ENCODE measurements around the gene BTG1.

The BTG1 gene

DNA sequence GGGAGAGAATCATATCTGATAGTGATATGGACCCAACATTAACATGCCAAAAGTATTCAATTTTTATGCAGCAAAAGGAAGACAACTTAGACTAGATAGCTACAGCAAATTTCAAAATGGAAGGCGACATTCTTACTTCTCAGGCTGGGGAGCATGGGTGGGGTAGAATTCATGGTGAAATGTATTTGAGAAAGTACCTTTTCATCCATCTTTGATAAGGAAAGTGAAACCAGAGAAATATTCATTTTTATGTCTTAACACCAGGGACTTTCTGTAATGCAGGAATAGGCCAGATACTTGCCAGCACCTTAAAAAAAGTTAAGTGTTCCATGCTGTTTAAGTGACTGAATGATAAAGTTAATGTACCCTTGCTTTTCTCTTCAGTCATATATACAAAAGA is 13.4 kb downstream of the BTG1 start:
- no peak for DNase-seq

DNA sequence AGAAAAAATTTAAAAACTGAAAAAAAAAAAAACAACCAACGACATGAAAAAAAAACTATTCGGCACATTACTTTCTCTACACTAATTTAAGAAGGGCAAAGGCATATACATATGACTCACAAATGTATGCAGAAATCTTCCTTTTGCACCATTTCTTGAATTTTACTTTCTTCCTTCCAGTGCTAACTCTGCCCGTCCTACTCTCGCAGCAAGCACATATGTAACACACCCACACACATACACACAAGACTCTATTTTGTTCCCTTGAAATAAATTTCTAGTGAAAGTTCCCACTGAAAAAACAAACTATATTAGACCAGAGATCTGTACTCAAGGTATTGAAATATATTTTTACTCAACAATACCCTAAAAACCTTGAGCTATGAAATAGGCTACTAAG is 14.6 kb downstream of the BTG1 start:
- no peak for DNase-seq

DNA sequence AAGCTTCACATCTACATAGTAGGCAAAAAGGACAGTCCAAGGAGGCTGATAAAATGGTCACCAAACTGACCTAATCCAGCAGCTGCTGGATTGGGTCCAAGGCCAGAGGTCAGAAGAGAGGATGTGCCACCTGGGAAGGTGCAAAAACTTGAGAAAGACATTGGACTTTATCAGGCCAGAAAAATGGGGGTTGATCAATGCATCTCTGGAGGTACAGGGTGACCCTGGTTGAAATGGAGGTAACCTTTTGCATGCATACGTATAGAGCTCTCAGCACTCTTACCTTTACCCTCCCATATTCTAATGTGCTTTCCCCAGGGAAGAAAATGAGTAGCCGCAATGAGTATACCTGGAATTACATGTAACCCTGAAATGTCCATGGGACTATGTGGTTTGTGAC is 16.0 kb downstream of the BTG1 start:
- no peak for DNase-seq

DNA sequence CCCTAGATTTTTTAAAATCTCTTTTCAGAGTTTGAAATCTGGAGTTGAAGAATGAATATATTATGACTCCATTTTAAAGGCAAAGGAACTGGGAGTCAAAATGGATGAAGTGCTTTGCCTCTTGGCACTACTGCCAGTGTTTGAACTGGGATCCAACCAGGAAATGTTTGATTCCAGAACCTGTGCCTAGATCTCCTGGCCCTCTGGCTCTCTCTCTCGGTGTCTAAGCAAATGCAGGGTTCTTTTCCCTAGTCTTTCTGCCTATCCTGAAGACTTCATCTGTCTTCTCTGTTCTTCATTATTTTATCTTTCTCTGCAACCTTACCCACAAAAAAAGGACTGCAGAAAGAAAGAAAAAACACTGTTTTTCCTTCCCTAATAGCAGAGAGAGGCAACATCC is 17.0 kb downstream of the BTG1 start:
- DNase-seq: no peak

DNA sequence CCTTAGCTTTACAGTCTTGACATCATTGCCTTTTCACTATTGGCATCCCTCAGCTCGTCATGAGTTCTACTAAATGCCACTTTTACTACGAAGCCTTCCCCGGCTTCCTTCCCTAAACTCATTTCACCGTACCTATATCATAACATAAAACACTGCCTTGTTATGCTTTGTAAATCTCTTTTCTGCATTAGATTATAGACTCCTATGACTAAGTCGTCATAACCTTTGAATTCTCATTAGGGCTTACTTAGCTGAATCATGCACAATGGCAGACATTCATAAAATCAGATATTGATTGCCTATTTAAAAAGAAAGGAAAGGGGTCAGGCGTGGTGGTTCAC is 21.0 kb downstream of the BTG1 start:
- DNase-seq: no peak

DNA sequence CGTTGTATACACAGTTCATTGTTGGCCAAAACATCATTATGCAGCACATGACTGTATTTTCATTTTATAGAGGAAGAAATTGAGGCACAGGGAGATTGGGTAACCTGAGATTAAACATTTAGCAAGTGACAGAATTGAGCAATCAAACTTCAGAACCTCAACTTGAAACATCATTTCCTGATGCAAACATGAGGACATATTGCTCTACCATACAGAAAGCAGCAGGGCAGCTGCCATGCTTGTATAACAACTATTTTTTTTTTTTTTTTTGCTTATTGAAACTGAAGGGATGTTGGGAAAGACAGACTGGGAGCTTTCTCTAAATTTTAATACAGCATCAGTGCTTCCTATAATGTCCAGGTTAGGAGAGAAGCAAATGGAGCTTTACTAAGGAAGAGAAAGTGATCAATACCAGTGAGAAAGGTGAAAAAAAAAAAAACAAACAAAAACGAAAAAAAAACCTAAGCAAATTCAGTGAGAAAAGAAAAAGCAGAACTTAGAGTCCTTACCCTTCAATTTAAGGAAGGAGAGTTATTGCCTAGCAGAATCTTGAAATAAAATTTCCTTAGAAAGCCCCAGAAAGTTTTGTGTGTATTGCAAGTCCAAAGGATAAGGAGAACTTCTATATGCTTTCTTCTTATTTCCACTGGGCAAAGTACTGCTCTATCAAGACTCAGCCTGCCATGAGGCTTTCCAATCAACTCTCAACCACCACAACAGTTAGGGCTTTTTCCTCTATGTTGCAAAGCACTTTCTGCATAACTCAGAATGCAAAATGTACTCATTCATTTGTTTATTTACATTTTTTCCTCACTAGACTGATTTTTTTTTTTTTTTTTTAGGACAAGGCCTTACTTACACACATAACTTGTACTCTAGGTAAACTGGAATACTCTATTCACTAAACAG is 21.6 kb downstream of the BTG1 start:
- no peak for DNase-seq

DNA sequence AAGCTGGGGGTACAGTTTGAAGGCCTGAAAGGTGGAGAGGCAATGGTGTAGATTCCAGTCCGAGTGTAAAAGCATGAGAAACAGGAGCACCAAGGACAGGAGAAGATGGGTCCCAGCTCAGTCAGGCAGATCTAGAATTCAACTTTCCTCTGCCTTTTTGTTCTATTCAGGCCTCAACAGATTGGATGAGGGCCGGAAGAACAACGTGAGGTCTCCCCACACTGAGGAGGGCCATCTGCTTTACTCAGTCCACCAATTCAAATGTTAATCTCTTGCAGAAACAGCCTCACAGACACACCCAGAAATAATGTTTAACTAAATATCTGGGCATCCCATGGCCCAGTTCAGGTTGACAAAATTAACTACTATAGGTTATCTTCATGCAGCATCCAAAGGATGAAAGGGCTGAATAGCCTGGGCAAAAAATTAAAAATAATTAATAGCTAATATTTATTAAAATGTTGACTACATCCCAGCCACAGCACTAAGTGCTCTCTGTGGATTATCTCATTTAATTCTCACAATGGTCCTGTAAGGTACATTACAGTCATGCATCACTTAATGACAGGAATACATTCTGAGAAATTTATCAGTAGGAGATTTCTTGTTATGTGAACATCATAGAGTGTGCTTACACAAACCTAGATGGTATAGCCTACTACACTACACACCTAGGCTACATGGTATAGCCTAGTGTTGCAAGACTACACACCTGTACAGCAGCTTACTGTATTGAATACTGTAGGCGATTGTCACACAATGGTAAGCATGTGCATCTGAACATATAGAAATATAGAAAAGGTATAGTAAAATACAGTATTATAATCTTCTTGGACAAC is 22.5 kb downstream of the BTG1 start:
- DNase-seq: no peak

DNA sequence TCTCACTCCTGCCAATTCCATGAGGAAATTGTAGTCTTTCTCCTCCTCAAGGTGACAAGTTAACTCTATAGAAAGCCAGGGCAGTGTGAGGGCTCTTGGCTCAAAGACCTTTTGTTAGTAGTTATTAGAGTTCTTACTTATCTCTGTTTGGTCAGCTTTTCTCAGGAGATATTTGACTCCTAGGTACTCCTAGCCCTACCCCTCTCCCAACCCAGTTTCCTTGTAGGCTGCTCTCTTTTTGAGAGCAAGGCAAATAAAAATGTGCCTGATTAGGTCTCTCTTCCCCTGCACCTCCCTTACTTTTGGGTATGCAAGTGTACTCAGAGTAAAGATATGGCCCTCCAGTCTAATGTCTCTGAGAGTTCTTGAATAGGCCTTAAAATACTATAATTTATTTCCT is 23.8 kb downstream of the BTG1 start:
- no peak for DNase-seq

DNA sequence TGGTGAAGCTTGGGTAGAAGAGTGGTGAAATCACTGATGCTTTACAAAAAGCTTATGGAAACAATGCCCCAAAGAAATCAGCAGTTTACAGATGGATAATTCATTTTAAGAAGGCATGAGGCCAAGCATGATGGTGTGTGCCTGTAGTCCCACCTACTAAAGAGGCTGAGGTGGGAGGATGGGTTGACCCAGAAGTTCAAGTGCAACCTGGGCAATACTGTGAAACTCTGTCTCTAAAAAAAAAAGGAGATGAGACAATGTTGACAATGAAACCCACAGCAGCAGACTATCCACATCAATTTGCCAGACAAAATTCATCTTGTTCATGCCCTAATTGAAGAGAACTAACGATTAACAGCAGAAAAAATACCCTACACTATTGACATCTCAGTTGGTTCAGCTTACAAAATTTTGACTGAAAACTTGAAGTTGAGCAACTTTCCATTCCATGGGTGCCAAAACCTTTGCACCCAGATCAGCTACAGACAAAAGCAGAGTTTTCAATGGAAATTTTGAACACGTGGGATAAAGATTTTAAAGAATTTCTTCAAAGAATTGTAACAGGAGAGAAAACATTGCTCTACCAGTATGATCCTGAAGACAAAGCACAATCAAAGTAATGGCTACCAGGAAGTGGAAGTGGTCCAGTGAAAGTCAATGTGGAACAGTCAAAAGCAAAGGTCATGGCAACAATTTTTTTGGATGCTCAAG is 26.7 kb downstream of the BTG1 start:
- no peak for DNase-seq

DNA sequence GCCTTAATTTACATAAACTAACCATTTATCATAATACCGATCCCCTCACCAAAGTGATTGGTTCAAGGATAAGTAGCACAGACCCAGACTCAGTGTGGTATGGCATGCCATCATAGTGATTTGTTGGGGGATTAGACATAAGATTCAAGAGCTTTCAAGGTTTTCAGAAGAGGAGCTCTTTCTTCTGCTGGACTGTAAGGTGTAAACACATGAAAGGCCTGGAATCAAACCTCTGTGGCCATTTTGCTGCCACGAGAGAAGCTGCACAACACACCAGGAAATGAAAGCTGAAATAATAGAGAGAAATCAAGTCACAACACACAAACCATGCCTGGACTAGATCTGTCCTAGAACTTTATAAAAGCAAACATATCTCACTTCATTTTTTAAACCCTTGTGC is 30.8 kb downstream of the BTG1 start:
- no peak for DNase-seq

DNA sequence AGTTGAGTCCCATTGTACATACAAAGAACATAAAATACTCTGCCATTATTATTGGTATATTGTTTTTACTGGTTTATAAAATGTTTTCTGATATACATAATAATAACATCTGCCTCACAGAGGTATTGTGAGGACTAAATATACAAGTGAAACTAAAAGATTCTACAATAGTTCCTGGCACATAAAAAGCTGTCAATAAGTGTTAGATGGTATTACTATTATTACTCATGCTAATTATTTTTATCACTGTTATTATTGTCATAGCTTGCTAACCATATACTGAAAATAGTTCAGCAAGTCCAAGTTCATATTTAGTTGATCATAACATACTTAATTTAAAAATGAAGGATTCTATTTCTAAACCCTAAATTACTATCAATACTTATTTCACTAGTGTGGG is 34.4 kb downstream of the BTG1 start:
- DNase-seq: no peak

DNA sequence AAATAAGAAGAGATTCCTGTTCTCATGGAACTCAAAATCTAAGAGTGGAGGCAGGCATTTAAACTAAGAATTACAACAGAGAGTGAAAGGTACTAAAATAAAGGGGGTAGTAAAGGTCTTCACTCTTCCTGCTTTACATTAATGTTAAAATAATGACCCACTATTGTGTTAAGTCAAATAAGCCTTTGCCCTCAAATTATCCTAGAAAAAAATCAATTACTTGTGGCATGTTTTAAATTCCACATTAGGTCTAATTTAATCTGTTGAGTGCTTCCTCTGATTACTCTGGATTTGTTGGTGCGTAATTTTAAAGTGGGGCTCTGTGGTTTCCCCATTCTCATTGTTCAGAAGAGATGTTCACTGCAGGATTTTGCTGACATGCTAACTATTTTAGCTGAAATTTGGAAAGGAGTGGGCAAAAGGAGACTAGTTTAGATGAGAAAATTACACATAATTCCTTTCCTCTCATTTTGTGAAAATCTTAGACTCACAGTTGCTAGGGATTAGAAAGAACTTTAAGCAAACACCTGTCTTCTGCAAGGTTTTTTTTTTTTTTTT is 35.5 kb downstream of the BTG1 start:
- DNase-seq: no peak

DNA sequence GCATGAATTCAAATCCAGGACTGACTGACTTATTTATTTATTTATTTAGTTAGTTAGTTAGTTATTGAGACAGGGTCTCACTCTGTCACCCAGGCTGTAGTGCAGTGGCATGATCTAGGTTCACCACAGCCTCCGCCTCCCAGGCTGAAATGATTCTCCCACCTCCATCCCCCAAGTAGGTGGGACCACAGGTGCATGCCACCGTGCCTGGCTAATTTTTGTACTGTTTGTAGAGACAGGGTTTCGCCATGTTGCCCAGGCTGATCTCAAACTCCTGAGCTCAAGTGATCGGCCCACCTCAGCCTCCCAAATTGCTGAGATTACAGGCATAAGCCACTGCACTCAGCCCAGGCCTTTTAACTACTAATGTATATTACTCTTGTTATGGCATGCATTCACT is 36.0 kb downstream of the BTG1 start:
- DNase-seq: no peak

DNA sequence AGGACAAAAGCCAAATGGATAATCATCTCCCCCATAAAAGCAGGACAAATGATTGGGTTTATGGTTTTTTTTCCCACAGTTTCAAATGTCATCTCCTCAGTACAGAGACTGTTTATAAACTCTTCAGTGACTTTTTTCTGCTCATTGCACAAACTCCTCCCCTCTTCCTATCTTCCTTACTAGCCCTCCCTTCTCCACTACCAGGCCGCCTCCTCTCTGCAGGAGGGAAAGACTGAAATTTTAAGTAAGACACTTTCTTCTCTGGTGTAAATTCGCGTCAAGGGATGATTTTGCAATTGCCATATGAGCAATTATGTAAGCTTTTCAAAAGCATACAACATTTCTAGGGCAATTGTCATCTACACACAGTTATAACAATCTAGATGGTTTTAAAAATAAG is 37.0 kb downstream of the BTG1 start:
- no peak for DNase-seq

DNA sequence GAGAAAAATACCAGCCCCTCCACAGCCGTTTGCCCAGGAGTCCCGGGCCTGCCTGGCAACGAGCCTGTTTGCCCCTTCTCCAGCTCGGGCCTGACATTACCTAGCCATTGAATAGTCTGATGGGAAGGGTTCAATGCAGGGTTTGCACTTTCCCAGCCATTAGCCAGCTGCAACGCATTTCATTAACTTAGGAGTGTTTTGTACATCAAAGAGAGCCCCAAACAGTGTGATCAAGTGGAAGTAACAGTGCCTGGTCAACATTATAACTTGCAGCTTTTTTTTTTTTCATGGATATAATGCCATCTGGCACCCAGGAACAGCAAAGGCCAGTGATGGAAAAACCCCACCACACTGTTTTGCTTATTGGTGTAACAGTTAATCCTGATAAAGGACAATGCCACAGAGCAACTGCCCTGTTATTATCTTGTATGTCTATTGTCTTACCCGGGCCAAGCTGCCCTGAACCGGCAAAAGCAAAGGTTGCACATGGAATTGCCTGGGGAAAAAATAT is 38.0 kb downstream of the BTG1 start:
- DNase-seq: no peak

DNA sequence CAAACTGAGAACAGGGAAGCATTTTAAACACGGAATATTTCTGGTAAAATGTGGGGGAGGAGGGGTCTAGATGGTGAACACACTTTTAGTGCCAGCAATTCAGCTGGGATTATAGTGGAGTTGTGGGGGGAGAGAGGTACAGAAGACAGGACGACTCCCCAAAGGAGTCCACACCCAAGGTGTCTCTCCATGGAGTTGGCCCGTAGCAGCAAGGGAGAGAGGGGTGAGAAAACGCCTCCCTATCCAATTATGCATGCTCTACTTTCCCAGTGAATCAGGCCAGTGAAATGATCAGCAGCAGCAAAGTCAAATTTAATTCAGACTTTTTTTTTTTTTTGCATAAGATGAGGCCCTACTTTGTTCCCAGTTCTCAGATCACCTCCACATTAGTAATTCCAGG is 38.6 kb downstream of the BTG1 start:
- no peak for DNase-seq

DNA sequence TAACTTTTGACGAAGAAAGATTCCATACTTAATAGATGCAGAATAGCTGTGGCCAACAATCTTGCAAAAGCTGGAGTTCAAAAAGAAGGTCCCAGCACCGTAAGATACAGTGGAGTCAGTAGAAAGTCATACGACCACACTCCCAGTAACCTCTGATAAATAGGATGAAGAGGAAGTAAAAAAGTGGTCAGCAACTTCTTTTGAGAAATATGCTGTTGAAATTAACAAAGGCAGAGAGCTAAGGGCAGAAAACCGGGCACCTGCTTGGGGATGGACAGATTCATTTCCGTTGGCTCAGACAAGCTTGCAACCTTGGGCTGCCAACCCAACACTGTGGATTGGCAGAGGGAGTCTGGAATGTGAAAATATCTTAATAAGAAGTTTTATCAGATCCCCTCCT is 40.0 kb downstream of the BTG1 start:
- DNase-seq: no peak

DNA sequence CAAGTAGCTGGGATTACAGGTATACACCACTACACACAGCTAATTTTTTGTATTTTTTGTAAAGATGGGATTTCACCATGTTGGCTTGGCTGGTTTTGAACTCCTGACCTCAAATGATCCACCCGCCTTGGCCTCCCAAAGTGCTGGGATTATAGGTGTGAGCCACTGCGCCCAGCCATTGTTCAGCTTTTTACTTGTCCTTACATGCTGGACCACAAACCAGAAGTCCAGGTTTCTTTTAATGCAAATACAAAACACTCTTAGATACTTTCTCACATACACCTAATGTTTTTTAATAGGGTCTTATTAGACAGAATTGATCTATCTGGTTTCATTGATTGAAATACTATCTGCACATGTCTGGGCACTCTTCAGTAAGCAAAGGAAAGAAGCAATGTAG is 40.5 kb downstream of the BTG1 start:
- DNase-seq: no peak

DNA sequence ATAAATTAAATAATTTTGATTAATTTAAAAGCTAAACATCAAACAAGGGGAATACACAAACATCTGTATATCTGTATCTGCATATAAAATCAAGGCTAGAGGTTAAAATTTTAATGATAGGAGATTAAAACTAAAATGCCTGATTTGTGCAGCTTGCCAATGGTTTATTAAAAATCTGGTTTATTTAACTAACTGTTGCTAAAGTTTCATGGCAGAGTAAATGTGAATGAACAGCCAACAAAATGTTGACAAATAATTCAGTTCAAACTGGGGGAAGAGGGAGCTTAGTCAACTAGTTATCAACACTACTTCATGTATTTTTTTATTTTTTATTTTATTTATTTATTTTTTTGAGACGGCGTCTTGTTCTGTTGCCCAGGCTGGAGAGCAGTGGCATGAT is 43.0 kb downstream of the BTG1 start:
- no peak for DNase-seq

DNA sequence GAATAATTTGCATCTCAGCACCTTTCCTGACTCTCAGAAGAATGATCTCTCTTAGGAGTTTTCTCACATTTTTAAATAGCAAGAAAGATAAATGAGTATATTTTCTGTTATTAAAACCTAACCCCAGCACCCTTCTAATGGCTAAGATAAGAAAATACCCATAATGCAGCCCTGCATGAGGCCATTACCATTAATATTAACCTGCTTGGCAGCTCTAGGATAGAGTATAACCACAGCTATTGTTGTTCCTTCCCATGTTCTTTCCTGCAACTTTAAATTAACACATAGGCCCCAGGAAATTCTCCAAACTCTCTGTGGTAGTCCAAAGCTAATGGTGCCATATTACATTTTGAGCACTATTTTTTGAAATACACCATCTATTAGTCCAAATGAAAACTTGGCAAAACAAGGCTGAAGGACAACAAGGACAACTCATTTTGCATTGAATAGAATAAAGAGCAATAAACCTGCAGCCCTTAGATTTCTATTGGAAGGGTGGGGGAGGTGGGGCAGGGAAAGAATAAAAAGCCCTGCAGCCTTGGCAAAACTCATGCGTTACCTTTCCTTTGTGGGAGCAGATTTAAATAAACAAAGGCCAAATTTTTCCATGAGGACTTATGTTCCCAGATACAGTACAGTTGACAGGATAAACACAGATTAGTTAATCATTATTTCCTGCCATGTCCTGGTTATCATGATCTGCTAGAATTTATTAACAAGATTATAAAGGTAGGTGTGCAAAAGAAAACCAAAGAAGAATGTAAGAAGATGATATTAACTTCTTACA is 46.9 kb downstream of the BTG1 start:
- no peak for DNase-seq

DNA sequence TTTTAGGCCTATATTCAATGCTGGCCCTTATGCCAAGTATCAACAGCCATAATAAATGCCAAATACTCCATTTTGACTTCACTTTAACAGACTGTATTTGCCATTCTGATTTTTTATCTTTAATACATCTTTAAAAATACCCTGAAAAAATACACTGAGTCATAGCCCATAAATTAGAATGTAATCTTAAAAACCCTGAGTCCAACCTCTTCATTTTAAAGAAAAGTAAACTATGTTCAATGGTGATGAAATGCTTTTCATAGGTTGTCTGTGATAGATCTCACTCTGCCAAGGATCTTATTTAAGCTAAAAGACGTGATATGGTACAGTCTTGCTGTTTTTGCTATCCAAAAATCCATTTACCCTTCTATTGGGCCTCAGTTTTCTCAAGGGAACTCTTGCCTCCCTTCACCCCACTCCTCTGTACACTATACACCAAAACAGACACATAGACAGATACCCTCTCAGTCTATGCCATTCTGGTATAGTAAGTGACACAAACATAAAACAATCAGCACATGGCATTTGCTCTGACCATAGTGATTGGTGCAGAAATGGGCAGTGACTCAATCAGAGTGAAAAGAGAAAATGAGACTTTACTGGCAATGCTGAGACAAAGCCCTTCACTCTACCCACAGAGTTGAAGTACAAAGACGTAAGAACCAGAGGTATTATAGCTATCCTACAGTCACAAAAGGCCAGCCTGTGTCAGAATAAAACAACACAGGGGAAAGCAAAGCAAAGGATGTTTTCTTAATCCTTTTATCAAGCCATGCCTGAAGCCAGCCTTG is 49.1 kb downstream of the BTG1 start:
- no peak for DNase-seq

Measured in GOT3 (cell line).